K562 (cell line): ENCODE results near the gene TEX261. TPM values are rescaled to one million over a fixed set of nuclear protein-coding genes. Genes with fewer than 3 reads are reported as not detected.

Experiments
- ATAC-seq: fragments of 200-7000 bp; cut with Tn5 transposase; 3 replicates; pipeline ENCODE4 v1.9.1; 2020; ENCODE audit warnings: moderate library complexity
- BruUV-seq: library from RNA; stranded (reverse); fragments of 400-500 nt; replicated peaks from 2 replicates; lab custom pipeline; 2021; lab: Mats Ljungman, UMichigan
- CTCF ChIA-PET: fragments of 300-600 bp; formaldehyde crosslinking; extraction: SDS; loops from one replicate; lab custom pipeline; 2021; ENCODE audit warnings: low intra/inter-chr PET ratio; lab: Yijun Ruan, JAX
- POLR2A ChIA-PET: fragments of 300-600, 350-650 bp; sonication (Branson Sonifier 250); formaldehyde crosslinking; extraction: SDS; loops from one replicate; lab custom pipeline; 2021; ENCODE audit warnings: antibody characterized with exemption, inconsistent platforms; lab: Yijun Ruan, JAX
- DNase-seq, 4 experiments: peaks; one replicate each; pipeline versions ENCODE4 v3.0.0 to v3.0.0-alpha.2; 2011 to 2018; ENCODE audit warnings: low spot score in 3 of 4, mixed read lengths in 3 of 4; ENCODE audit errors: extremely low read depth in 1 of 4
- FAIRE-seq: peaks from 2 replicates; lab custom pipeline; 2011; peaks lifted over from hg19 to GRCh38; lab: Jason Lieb, UNC
- H2AFZ ChIP-seq: 2 replicates; pipeline ENCODE4 v1.6.0; 2011; ENCODE audit warnings: low read depth, low read length, control low read depth, inconsistent platforms
- H3K27ac ChIP-seq: fragments of 200-600 bp; 3 replicates; pipeline ENCODE4 v1.8.0; 2011; ENCODE audit warnings: low read depth, mild to moderate bottlenecking, control low read depth, inconsistent platforms, low read length, moderate library complexity, mixed read lengths; ENCODE audit errors: extremely low read depth
- H3K27me3 ChIP-seq, 2 experiments: fragments of 300-600 bp in 1 of 2; 2 replicates in 1 of 2; 3 replicates in 1 of 2; pipeline versions ENCODE4 v1.6.0 to v1.8.0; 2011; ENCODE audit warnings: inconsistent platforms in 2 of 2, low read length in 2 of 2, mild to moderate bottlenecking in 1 of 2, mixed read lengths in 1 of 2, moderate library complexity in 1 of 2; ENCODE audit not compliant: control insufficient read depth in 2 of 2, insufficient read depth in 2 of 2
- H3K36me3 ChIP-seq: fragments of 300-600 bp; 3 replicates; pipeline ENCODE4 v1.8.0; 2011; ENCODE audit warnings: mild to moderate bottlenecking, low read length, inconsistent platforms; ENCODE audit not compliant: control insufficient read depth, insufficient read depth
- H3K4me1 ChIP-seq, 2 experiments: fragments of 200-600 bp in 1 of 2; replicated peaks in 1 of 2; 2 replicates in 1 of 2; 3 replicates in 1 of 2; pipeline versions ENCODE4 v1.5.1 to v1.8.0; 2011; ENCODE audit warnings: inconsistent platforms in 2 of 2, low read length in 2 of 2, mild to moderate bottlenecking in 1 of 2, mixed read lengths in 1 of 2, moderate library complexity in 1 of 2; ENCODE audit not compliant: control insufficient read depth in 2 of 2, insufficient read depth in 2 of 2
- H3K4me2 ChIP-seq: 2 replicates; pipeline ENCODE4 v1.6.1; 2011; ENCODE audit warnings: low read length, control low read depth, inconsistent platforms, mixed read lengths; ENCODE audit not compliant: insufficient read depth
- H3K4me3 ChIP-seq: fragments of 200-600 bp; sonication (generic), shearing (Covaris generic); 2 replicates; pipeline ENCODE4 v1.5.1; 2016; ENCODE audit warnings: control low read depth, inconsistent platforms
- H3K79me2 ChIP-seq: fragments of 200-600 bp; 3 replicates; pipeline ENCODE4 v1.8.0; 2011; ENCODE audit warnings: low read length, inconsistent platforms; ENCODE audit not compliant: control insufficient read depth, insufficient read depth
- H3K9ac ChIP-seq, 2 experiments: 2 replicates each; pipeline versions ENCODE4 v1.6.0 to v1.6.1; 2011; ENCODE audit warnings: low read depth in 2 of 2, low read length in 2 of 2, control low read depth in 1 of 2, inconsistent platforms in 1 of 2, mild to moderate bottlenecking in 1 of 2, mixed read lengths in 1 of 2; ENCODE audit not compliant: insufficient read depth in 1 of 2
- H3K9me1 ChIP-seq: one replicate; pipeline ENCODE4 v1.6.0; 2011; ENCODE audit warnings: inconsistent platforms, mild to moderate bottlenecking, low read length, moderate library complexity; ENCODE audit not compliant: control insufficient read depth, insufficient read depth
- H3K9me3 ChIP-seq: replicated peaks from 2 replicates; pipeline ENCODE4 v1.5.1; 2011; ENCODE audit warnings: low read depth, low read length, inconsistent platforms; ENCODE audit not compliant: control insufficient read depth, insufficient read depth
- H4K20me1 ChIP-seq: replicated peaks from 2 replicates; pipeline ENCODE4 v1.6.1; 2011; ENCODE audit warnings: low read length, inconsistent platforms, mixed read lengths; ENCODE audit not compliant: control insufficient read depth, insufficient read depth
- CHD7 ChIP-seq: fragments of 200-600 bp; sonication (generic); IDR thresholded peaks from one replicate; pipeline ENCODE4 v1.6.1; 2012; ENCODE audit warnings: mild to moderate bottlenecking, low read depth, low read length, inconsistent platforms
- JUN ChIP-seq, 2 experiments: sonication (generic) in 1 of 2; formaldehyde crosslinking in 1 of 2; IDR thresholded peaks; 2 replicates each; pipeline versions ENCODE4 v1.6.1 to v1.8.0; 2012 to 2022; ENCODE audit warnings: borderline replicate concordance in 2 of 2, mild to moderate bottlenecking in 2 of 2, improper control_type of control experiment in 1 of 2, low read depth in 1 of 2, low read length in 1 of 2, missing genetic modification reagents in 1 of 2
- KLF1 ChIP-seq: fragments of 450-650 bp; IDR thresholded peaks from 2 replicates; pipeline ENCODE4 v1.6.1; 2016; ENCODE audit warnings: missing genetic modification characterization, missing compliant biosample characterization
- MTA3 ChIP-seq: fragments of 450-650 bp; formaldehyde crosslinking; IDR thresholded peaks from 2 replicates; pipeline ENCODE4 v1.6.1; 2017; ENCODE audit warnings: mild to moderate bottlenecking, borderline replicate concordance
- TCFL5 ChIP-seq: fragments of 250-450 bp; sonication (Bioruptor Pico); conservative IDR thresholded peaks from 2 replicates; pipeline ENCODE4 v1.6.1; 2021; ENCODE audit warnings: mild to moderate bottlenecking, moderate library complexity, matching md5 sums
- ZBTB49 ChIP-seq: sonication (generic); formaldehyde crosslinking; IDR thresholded peaks from 2 replicates; pipeline ENCODE4 v1.8.0; 2022; ENCODE audit warnings: missing genetic modification reagents, mild to moderate bottlenecking, borderline replicate concordance
- ZNF253 ChIP-seq: fragments of 250-450 bp; sonication (Bioruptor Pico); conservative IDR thresholded peaks from 2 replicates; pipeline ENCODE4 v1.6.1; 2021; ENCODE audit warnings: mild to moderate bottlenecking
- WGBS: fragments of 100-300 bp; shearing (Covaris generic); methylation state at CpG from one replicate; pipeline ENCODE4 v1.1.6; 2016; ENCODE audit warnings: low coverage, mixed read lengths; ENCODE audit not compliant: insufficient coverage; ENCODE audit errors: missing lambda C conversion rate; 5-methylcytosine and 5-hydroxymethylcytosine counted together
- in situ Hi-C: fragments of 300-500 bp; cut with MboI; formaldehyde crosslinking; loops from 4 replicates; pipeline ENCODE4 v1.15.0; 2018; ENCODE audit warnings: inconsistent platforms, mixed read lengths
- intact Hi-C: fragments of 100-400 bp; cut with micrococcal nuclease; formaldehyde crosslinking; loops from 2 replicates; pipeline ENCODE4 v1.14.2; 2022
- polyA plus RNA-seq, 8 experiments: library from polyadenylated mRNA; depleted of rRNA in 4 of 8; stranded (reverse) in 5 of 8; unstranded in 3 of 8; fragments of >200 nt; fragmentation: Nextera tagmentation in 2 of 8; fragmentation: Illumina TruSeq in 1 of 8; extraction: Ambion mirVana in 2 of 8; extraction: Trizol in 1 of 8; gene quantifications; 2 replicates each; pipeline versions ENCODE4 v1.2.1 to v1.2.3, GENCODE V29; 2011 to 2014; ENCODE audit warnings: inconsistent platforms in 1 of 8, missing spikeins in 1 of 8
- total RNA-seq, 7 experiments: library from RNA; depleted of rRNA in 6 of 7; stranded (reverse); fragments of >200 nt in 6 of 7; fragmentation: Illumina TruSeq in 2 of 7; extraction: Trizol in 2 of 7; gene quantifications; 2 replicates each; pipeline versions ENCODE4 v1.2.1 to v1.2.3, GENCODE V29; 2011 to 2021; ENCODE audit warnings: low replicate concordance in 1 of 7

TEX261 gene
- total and polyA plus RNA-seq, 9 of the 15 experiments (the other 6 are each of a cell fraction or from before 2014, with no cell fraction given) = 11.9 to 110 (median 51.9) TPM

GRCh38 chr2:71006323-71006722, 11.7 kb upstream of the TEX261 start:
- DNase-seq (peak in 2 of 4 experiments; percentile 3 to 7), FAIRE-seq (no peak), ATAC-seq (no peak)
- 7% methylated on average over 2 of the region's 2 CpGs for WGBS
- Histone ChIP-seq H3K9me1 (peaks cover 3% of the 10 kb centered on the region), H3K27me3 (peaks cover 0 to 17% of the 10 kb centered on the region in 2 experiments; a peak in 3 of 5 replicates), H3K79me2 (no peaks in the 10 kb centered on the region), H2AFZ (peak overlapping the region; percentile 30; the same call in 1 of the 2 replicates), H3K27ac (no peak overlapping the region), H3K4me2 (peak overlapping the region; percentile 27; the same call in 1 of the 2 replicates), H4K20me1 (no peaks in the 10 kb centered on the region), H3K4me3 (no peak overlapping the region), H3K4me1 (peaks cover 9 to 16% of the 10 kb centered on the region in 2 experiments; a peak in 4 of 5 replicates), H3K36me3 (no peaks in the 10 kb centered on the region), H3K9me3 (no peaks in the 10 kb centered on the region), H3K9ac (peak overlapping the region in 1 of 2 experiments; percentile 45; a peak in 1 of 4 replicates)
- POLR2A ChIA-PET = interaction anchor here (0.5 kb wide), 1 partner anchor 557 kb away, joined by 3 read pairs; no protein-coding TSS in a partner anchor
- CTCF ChIA-PET = no interaction called here
- BruUV-seq = no TSS peak
- intact Hi-C loops (loop anchor here (10.0 kb wide), 1 partner anchor 148 kb away; no protein-coding TSS in a partner anchor), in situ Hi-C loops (no loop called here)
- TF ChIP-seq MTA3 (no peak), ZNF253 (CRISPR knock-in tag) (no peak), TCFL5 (CRISPR knock-in tag) (no peak), CHD7 (no peak), KLF1 (tag) (no peak), JUN (IDR thresholded peaks at IDR 0.05; ENCODE audit: borderline replicate concordance, low read depth, low read length) (no peak), JUN (CRISPR knock-in tag; IDR thresholded peaks at IDR 0.05; ENCODE audit: borderline replicate concordance) (no peak), ZBTB49 (CRISPR knock-in tag) (no peak)
